HepG2 (cell line): ENCODE data around the gene MGAT4C. TPM values are rescaled to one million over a fixed set of nuclear protein-coding genes. Genes with fewer than 3 reads are reported as not detected.

Experiments used
- ATAC-seq: fragments of 200-7000 bp; cut with Tn5 transposase; 3 replicates; pipeline ENCODE4 v1.9.1; 2020; ENCODE audit warnings: mild to moderate bottlenecking, moderate library complexity
- BruUV-seq: library from RNA; stranded (reverse); fragments of 400-500 nt; replicated peaks from 2 replicates; lab custom pipeline; 2021; lab: Mats Ljungman, UMichigan
- CTCF ChIA-PET: fragments of 300-600 bp; formaldehyde crosslinking; extraction: SDS; loops from one replicate; lab custom pipeline; 2021; ENCODE audit warnings: low total read pairs, inconsistent platforms, low intra/inter-chr PET ratio; lab: Yijun Ruan, JAX
- POLR2A ChIA-PET: fragments of 350-600 bp; sonication (Branson Sonifier 250); formaldehyde crosslinking; loops from one replicate; lab custom pipeline; 2020; ENCODE audit warnings: antibody characterized with exemption, inconsistent platforms; lab: Yijun Ruan, JAX
- DNase-seq: peaks from one replicate; pipeline ENCODE4 v3.0.0-alpha.2; 2015; ENCODE audit warnings: low spot score
- FAIRE-seq: peaks from 3 replicates; lab custom pipeline; 2011; peaks lifted over from hg19 to GRCh38; lab: Jason Lieb, UNC
- H2AFZ ChIP-seq: one replicate; pipeline ENCODE4 v1.6.1; 2011; ENCODE audit warnings: low read length, inconsistent platforms
- H3K27ac ChIP-seq: fragments of 300-600 bp; 3 replicates; pipeline ENCODE4 v1.8.0; 2011; ENCODE audit warnings: mixed run types, mild to moderate bottlenecking, mixed read lengths, low read length, inconsistent platforms; ENCODE audit not compliant: insufficient read depth; ENCODE audit errors: extremely low read length
- H3K27me3 ChIP-seq, 2 experiments: fragments of 200-600 bp in 1 of 2; 2 replicates in 1 of 2; 3 replicates in 1 of 2; pipeline versions ENCODE4 v1.6.0 to v1.8.0; 2011; ENCODE audit warnings: low read length in 2 of 2, mild to moderate bottlenecking in 2 of 2, moderate library complexity in 2 of 2, inconsistent platforms in 1 of 2; ENCODE audit not compliant: insufficient read depth in 2 of 2, control insufficient read depth in 1 of 2
- H3K36me3 ChIP-seq, 2 experiments: fragments of 200-600 bp in 1 of 2; replicated peaks in 1 of 2; 2 replicates in 1 of 2; 3 replicates in 1 of 2; pipeline versions ENCODE4 v1.5.1 to v1.8.0; 2011; ENCODE audit warnings: low read length in 2 of 2, inconsistent platforms in 1 of 2; ENCODE audit not compliant: insufficient read depth in 2 of 2, control insufficient read depth in 1 of 2
- H3K4me1 ChIP-seq: 2 replicates; pipeline ENCODE4 v1.5.1; 2012; ENCODE audit warnings: low read length, inconsistent platforms; ENCODE audit not compliant: insufficient read depth
- H3K4me2 ChIP-seq: 2 replicates; pipeline ENCODE4 v1.6.0; 2011; ENCODE audit warnings: low read depth, low read length, inconsistent platforms
- H3K4me3 ChIP-seq, 3 experiments: fragments of 200-600 bp in 1 of 3; sonication (generic), shearing (Covaris generic) in 1 of 3; replicated peaks in 1 of 3; 2 replicates each; pipeline ENCODE4 v1.5.1; 2011 to 2016; ENCODE audit warnings: low read length in 3 of 3, inconsistent platforms in 2 of 3, low read depth in 2 of 3, mild to moderate bottlenecking in 2 of 3, control low read depth in 1 of 3, mixed read lengths in 1 of 3; ENCODE audit not compliant: insufficient read depth in 1 of 3
- H3K79me2 ChIP-seq: one replicate; pipeline ENCODE4 v1.6.1; 2011; ENCODE audit warnings: low read length, inconsistent platforms; ENCODE audit not compliant: insufficient read depth
- H3K9ac ChIP-seq: 2 replicates; pipeline ENCODE4 v1.6.0; 2011; ENCODE audit warnings: mild to moderate bottlenecking, low read depth, low read length, inconsistent platforms; ENCODE audit not compliant: insufficient read depth
- H3K9me3 ChIP-seq: 2 replicates; pipeline ENCODE4 v1.5.1; 2012; ENCODE audit warnings: mild to moderate bottlenecking, low read length
- H4K20me1 ChIP-seq: 2 replicates; pipeline ENCODE4 v1.6.0; 2011; ENCODE audit warnings: inconsistent platforms, mild to moderate bottlenecking, low read length, moderate library complexity; ENCODE audit not compliant: insufficient read depth
- DMAP1 ChIP-seq: IDR thresholded peaks from 2 replicates; pipeline ENCODE4 v1.6.1; 2016
- DPF2 ChIP-seq: sonication (generic); formaldehyde crosslinking; IDR thresholded peaks from 2 replicates; pipeline ENCODE4 v1.4.0; 2020; ENCODE audit warnings: mild to moderate bottlenecking, low read depth, missing genetic modification reagents, borderline replicate concordance
- HNRNPUL1 ChIP-seq: fragments of 200-400 bp; formaldehyde crosslinking; IDR thresholded peaks from 2 replicates; pipeline ENCODE4 v1.6.1; 2017; ENCODE audit warnings: low read depth, mild to moderate bottlenecking, low read length, moderate library complexity
- PAF1 ChIP-seq: IDR thresholded peaks from 2 replicates; pipeline ENCODE4 v1.6.1; 2016; ENCODE audit warnings: missing genetic modification reagents, missing compliant biosample characterization
- RFX1 ChIP-seq: fragments of 450-650 bp; IDR thresholded peaks from 2 replicates; pipeline ENCODE4 v1.6.1; 2017
- WIZ ChIP-seq: sonication (generic); formaldehyde crosslinking; IDR thresholded peaks from 2 replicates; pipeline ENCODE4 v1.5.1; 2020; ENCODE audit warnings: mild to moderate bottlenecking, missing genetic modification reagents
- ZMYM2 ChIP-seq: sonication (generic); formaldehyde crosslinking; IDR thresholded peaks from 2 replicates; pipeline ENCODE4 v1.8.0; 2022; ENCODE audit warnings: mild to moderate bottlenecking, missing genetic modification reagents
- ZNF569 ChIP-seq: sonication (generic); formaldehyde crosslinking; IDR thresholded peaks from 2 replicates; pipeline ENCODE4 v1.5.0; 2020; ENCODE audit warnings: mild to moderate bottlenecking, missing genetic modification reagents, moderate library complexity, borderline replicate concordance
- ZNF644 ChIP-seq: IDR thresholded peaks from 2 replicates; pipeline ENCODE4 v1.6.1; 2016; ENCODE audit warnings: low read depth
- WGBS: methylation state at CpG from one replicate; pipeline ENCODE4 v1.1.6; 2017; ENCODE audit warnings: low lambda C conversion rate; 5-methylcytosine and 5-hydroxymethylcytosine counted together
- in situ Hi-C: cut with HindIII; loops from 2 replicates; pipeline ENCODE4 v1.10.0; 2017; ENCODE audit warnings: low pct_unique_long_range_greater_than_20kb; ENCODE audit not compliant: extremely low pct_ligation_motif_present
- intact Hi-C: fragments of 100-400 bp; cut with micrococcal nuclease; formaldehyde crosslinking; loops from one replicate; pipeline ENCODE4 v1.10.0; 2022; ENCODE audit not compliant: unreplicated experiment
- polyA plus RNA-seq, 8 experiments: library from polyadenylated mRNA; depleted of rRNA in 3 of 8; stranded (reverse) in 7 of 8; unstranded in 1 of 8; fragments of >200 nt; fragmentation: Illumina TruSeq in 4 of 8; extraction: Trizol in 4 of 8; gene quantifications; 2 replicates each; pipeline versions ENCODE4 v1.2.1 to v1.2.3, GENCODE V29; 2011 to 2016; ENCODE audit warnings: low read depth in 4 of 8, missing spikeins in 1 of 8, mixed read lengths in 1 of 8; ENCODE audit not compliant: insufficient read depth in 1 of 8
- total RNA-seq, 5 experiments: library from RNA; depleted of rRNA; stranded (reverse); fragments of >200 nt; fragmentation: Illumina TruSeq; extraction: Trizol; gene quantifications; 2 replicates each; pipeline ENCODE4 v1.2.3, GENCODE V29; 2016; ENCODE audit warnings: low read depth in 1 of 5
- TF ChIP-seq, protein P1 (sequence below): sonication (generic); formaldehyde crosslinking; IDR thresholded peaks from 2 replicates; pipeline ENCODE4 v1.4.0; 2020; ENCODE audit warnings: missing genetic modification reagents
- TF ChIP-seq, protein P2 (sequence below): sonication (generic); formaldehyde crosslinking; IDR thresholded peaks from 2 replicates; pipeline ENCODE4 v1.5.0; 2020; ENCODE audit warnings: missing genetic modification reagents, mild to moderate bottlenecking, borderline replicate concordance

MGAT4C gene
- total and polyA plus RNA-seq, 2 of the 13 experiments (the other 11 are each of a cell fraction or from before 2014, with no cell fraction given): not detected

DNA sequence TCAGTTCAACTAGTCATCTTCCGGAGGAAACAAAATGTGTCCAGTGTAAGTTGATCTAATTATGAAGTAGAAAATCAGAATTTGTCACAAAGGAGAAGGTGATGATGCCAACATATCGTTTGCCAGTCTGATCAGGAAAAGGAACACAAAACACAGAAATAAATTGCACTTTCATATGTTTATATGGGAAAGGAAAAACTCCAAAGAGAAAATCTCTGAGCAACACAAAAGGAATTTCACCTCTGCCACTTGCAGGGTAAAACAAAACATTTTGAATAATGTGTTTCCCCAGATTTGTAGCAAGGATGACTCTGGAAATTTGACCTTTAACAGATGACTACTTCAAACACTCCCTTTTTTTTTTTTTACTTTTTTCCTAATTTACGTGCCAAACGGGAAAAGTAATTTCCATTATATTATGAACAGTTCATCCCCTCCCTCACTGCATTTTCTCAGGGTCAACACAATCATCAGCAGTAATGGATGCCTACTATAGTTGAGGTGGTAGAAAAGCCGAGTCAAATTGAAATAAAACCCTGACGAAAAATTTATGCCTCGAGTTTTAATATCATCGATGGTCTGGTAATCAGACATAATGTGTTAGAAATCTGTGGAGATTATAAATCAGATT lies 25.6 kb downstream of the MGAT4C start:
- Histone ChIP-seq H3K4me1 (no peaks in the 10 kb centered on the region), H2AFZ (no peak overlapping the region), H3K4me3 (no peak overlapping the region), H3K36me3 (no peaks in the 10 kb centered on the region), H3K27me3 (no peaks in the 10 kb centered on the region), H3K9ac (no peak overlapping the region), H3K4me2 (no peak overlapping the region), H3K9me3 (no peaks in the 10 kb centered on the region), H3K79me2 (no peaks in the 10 kb centered on the region), H3K27ac (no peak overlapping the region), H4K20me1 (no peaks in the 10 kb centered on the region)
- no peak for FAIRE-seq
- intact Hi-C loops: no loop called here
- ChIA-PET CTCF (no interaction called here), POLR2A (no interaction called here)
- no TSS peak for BruUV-seq
- under 1% methylated on average over 8 of the region's 8 CpGs for WGBS
- no peak for ATAC-seq
- DNase-seq: no peak
- TF ChIP-seq ZMYM2 (CRISPR knock-in tag) (no peak), RFX1 (no peak), ZNF644 (CRISPR knock-in tag) (no peak), HNRNPUL1 (no peak), DPF2 (CRISPR knock-in tag) (no peak), ZNF569 (CRISPR knock-in tag) (no peak), WIZ (no peak), PAF1 (CRISPR knock-in tag) (no peak), DMAP1 (CRISPR knock-in tag) (no peak)
- TF ChIP-seq, protein P1, sequence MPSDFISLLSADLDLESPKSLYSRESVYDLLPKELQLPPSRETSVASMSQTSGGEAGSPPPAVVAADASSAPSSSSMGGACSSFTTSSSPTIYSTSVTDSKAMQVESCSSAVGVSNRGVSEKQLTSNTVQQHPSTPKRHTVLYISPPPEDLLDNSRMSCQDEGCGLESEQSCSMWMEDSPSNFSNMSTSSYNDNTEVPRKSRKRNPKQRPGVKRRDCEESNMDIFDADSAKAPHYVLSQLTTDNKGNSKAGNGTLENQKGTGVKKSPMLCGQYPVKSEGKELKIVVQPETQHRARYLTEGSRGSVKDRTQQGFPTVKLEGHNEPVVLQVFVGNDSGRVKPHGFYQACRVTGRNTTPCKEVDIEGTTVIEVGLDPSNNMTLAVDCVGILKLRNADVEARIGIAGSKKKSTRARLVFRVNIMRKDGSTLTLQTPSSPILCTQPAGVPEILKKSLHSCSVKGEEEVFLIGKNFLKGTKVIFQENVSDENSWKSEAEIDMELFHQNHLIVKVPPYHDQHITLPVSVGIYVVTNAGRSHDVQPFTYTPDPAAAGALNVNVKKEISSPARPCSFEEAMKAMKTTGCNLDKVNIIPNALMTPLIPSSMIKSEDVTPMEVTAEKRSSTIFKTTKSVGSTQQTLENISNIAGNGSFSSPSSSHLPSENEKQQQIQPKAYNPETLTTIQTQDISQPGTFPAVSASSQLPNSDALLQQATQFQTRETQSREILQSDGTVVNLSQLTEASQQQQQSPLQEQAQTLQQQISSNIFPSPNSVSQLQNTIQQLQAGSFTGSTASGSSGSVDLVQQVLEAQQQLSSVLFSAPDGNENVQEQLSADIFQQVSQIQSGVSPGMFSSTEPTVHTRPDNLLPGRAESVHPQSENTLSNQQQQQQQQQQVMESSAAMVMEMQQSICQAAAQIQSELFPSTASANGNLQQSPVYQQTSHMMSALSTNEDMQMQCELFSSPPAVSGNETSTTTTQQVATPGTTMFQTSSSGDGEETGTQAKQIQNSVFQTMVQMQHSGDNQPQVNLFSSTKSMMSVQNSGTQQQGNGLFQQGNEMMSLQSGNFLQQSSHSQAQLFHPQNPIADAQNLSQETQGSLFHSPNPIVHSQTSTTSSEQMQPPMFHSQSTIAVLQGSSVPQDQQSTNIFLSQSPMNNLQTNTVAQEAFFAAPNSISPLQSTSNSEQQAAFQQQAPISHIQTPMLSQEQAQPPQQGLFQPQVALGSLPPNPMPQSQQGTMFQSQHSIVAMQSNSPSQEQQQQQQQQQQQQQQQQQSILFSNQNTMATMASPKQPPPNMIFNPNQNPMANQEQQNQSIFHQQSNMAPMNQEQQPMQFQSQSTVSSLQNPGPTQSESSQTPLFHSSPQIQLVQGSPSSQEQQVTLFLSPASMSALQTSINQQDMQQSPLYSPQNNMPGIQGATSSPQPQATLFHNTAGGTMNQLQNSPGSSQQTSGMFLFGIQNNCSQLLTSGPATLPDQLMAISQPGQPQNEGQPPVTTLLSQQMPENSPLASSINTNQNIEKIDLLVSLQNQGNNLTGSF: no peak
- TF ChIP-seq, protein P2, sequence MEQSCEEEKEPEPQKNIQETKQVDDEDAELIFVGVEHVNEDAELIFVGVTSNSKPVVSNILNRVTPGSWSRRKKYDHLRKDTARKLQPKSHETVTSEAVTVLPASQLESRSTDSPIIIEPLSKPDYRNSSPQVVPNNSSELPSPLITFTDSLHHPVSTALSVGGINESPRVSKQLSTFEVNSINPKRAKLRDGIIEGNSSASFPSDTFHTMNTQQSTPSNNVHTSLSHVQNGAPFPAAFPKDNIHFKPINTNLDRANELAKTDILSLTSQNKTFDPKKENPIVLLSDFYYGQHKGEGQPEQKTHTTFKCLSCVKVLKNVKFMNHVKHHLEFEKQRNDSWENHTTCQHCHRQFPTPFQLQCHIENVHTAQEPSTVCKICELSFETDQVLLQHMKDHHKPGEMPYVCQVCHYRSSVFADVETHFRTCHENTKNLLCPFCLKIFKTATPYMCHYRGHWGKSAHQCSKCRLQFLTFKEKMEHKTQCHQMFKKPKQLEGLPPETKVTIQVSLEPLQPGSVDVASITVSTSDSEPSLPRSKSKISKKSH (CRISPR knock-in tag): no peak
- in situ Hi-C loops: no loop called here
